Lower lobe of right lung (tissue), 2 donors: ENCODE measurements around the gene NAALADL1. TPM values are rescaled to one million over a fixed set of nuclear protein-coding genes. Genes with fewer than 3 reads are reported as not detected.
A peak's percentile ranks its signal among the peaks of the same experiment; 100 is the strongest.

Experiments used
- ATAC-seq, 2 donors: fragments of 200-7000 bp; cut with Tn5 transposase; one replicate each; pipeline ENCODE4 v1.9.1; 2020 to 2022; ENCODE audit warnings: mild to moderate bottlenecking in 2 of 2, moderate library complexity in 2 of 2
- DNase-seq: peaks from one replicate; pipeline ENCODE4 v3.0.0-alpha.2; 2020
- H3K27ac ChIP-seq: fragments of 200-600 bp; one replicate; pipeline ENCODE4 v1.8.0; 2022
- H3K27me3 ChIP-seq: fragments of 200-600 bp; one replicate; pipeline ENCODE4 v1.8.0; 2022; ENCODE audit warnings: low read depth
- H3K36me3 ChIP-seq: fragments of 200-600 bp; one replicate; pipeline ENCODE4 v1.8.0; 2022; ENCODE audit warnings: mild to moderate bottlenecking
- H3K4me1 ChIP-seq: fragments of 200-600 bp; one replicate; pipeline ENCODE4 v1.8.0; 2022
- H3K4me3 ChIP-seq: fragments of 200-600 bp; one replicate; pipeline ENCODE4 v1.8.0; 2022; ENCODE audit warnings: mild to moderate bottlenecking
- H3K9me3 ChIP-seq: fragments of 200-600 bp; one replicate; pipeline ENCODE4 v1.8.0; 2022
- CTCF ChIP-seq: fragments of 200-600 bp; IDR thresholded peaks from one replicate; pipeline ENCODE4 v1.8.0; 2022; ENCODE audit warnings: antibody characterized with exemption, mild to moderate bottlenecking
- intact Hi-C: fragments of 100-400 bp; cut with DNase I; formaldehyde crosslinking; loops from one replicate; pipeline ENCODE4 v1.11.0; 2022
- total RNA-seq: library from RNA; stranded (reverse); fragmentation: NEBNext Ultra II Directional; extraction: Animal tissue kit (Norgen Biotek cat#: 25700); gene quantifications from one replicate; pipeline ENCODE4 v1.2.1, GENCODE V29; 2021
- donor health status: DM: no; HTN: yes; CAD: no; lungs with severe emphysema.

Gene NAALADL1
- total RNA-seq, 1 donor from 2014 or later: 12.2 TPM

- Histone ChIP-seq H3K27me3 (no peaks in the 10 kb centered on the region), H3K4me1 (peaks cover 35% of the 10 kb centered on the region), H3K27ac (peak overlapping the region; percentile 91), H3K9me3 (no peaks in the 10 kb centered on the region), H3K4me3 (peak overlapping the region; percentile 93), H3K36me3 (peaks cover 52% of the 10 kb centered on the region)
- no peak for TF ChIP-seq CTCF
- intact Hi-C loops: no loop called here
- ATAC-seq (no peak), DNase-seq (no peak)
Observed at GRCh38 chr11:65040520-65040846, 17.9 kb downstream of the NAALADL1 start.

GRCh38 chr11:65036931-65037330, 21.4 kb downstream of the NAALADL1 start:
- H3K4me1 ChIP-seq: peaks cover 10% of the 10 kb centered on the region
- H3K4me3 ChIP-seq: no peak overlapping the region
- no peak overlapping the region for H3K27ac ChIP-seq
- H3K9me3 ChIP-seq: no peaks in the 10 kb centered on the region
- ATAC-seq (no peak), DNase-seq (peak; percentile 71)
- peaks cover 73% of the 10 kb centered on the region for H3K36me3 ChIP-seq
- H3K27me3 ChIP-seq: no peaks in the 10 kb centered on the region
- no peak for TF ChIP-seq CTCF
- intact Hi-C loops: no loop called here

- Histone ChIP-seq H3K4me3 (no peak overlapping the region), H3K27ac (no peak overlapping the region), H3K9me3 (no peaks in the 10 kb centered on the region), H3K4me1 (peaks cover 5% of the 10 kb centered on the region), H3K36me3 (peaks cover 83% of the 10 kb centered on the region), H3K27me3 (no peaks in the 10 kb centered on the region)
- DNase-seq (no peak), ATAC-seq (no peak)
- no peak for TF ChIP-seq CTCF
- intact Hi-C loops: no loop called here
Observed at GRCh38 chr11:65035579-65035978, 22.8 kb downstream of the NAALADL1 start.

GRCh38 chr11:65034423-65034822, 23.9 kb downstream of the NAALADL1 start:
- Histone ChIP-seq H3K27ac (no peak overlapping the region), H3K27me3 (no peaks in the 10 kb centered on the region), H3K36me3 (peaks cover 79% of the 10 kb centered on the region), H3K4me3 (no peak overlapping the region), H3K4me1 (no peaks in the 10 kb centered on the region), H3K9me3 (no peaks in the 10 kb centered on the region)
- DNase-seq: no peak
- intact Hi-C loops: no loop called here
- TF ChIP-seq CTCF: no peak
- ATAC-seq: no peak

GRCh38 chr11:65032216-65032615, 26.1 kb downstream of the NAALADL1 start:
- H3K4me3 ChIP-seq: no peak overlapping the region
- H3K27ac ChIP-seq: no peak overlapping the region
- H3K4me1 ChIP-seq: peaks cover 15% of the 10 kb centered on the region
- no peak for DNase-seq
- intact Hi-C loops: no loop called here
- TF ChIP-seq CTCF: no peak
- no peak for ATAC-seq
- H3K27me3 ChIP-seq: no peaks in the 10 kb centered on the region
- no peaks in the 10 kb centered on the region for H3K9me3 ChIP-seq
- H3K36me3 ChIP-seq: peaks cover 62% of the 10 kb centered on the region
